ENCODE data around the gene DCAF4L1. TPM values are rescaled to one million over a fixed set of nuclear protein-coding genes. Genes with fewer than 3 reads are reported as not detected.

The DCAF4L1 gene
- polyA plus RNA-seq, 1 donor from 2014 or later = 0.31 TPM

DNA sequence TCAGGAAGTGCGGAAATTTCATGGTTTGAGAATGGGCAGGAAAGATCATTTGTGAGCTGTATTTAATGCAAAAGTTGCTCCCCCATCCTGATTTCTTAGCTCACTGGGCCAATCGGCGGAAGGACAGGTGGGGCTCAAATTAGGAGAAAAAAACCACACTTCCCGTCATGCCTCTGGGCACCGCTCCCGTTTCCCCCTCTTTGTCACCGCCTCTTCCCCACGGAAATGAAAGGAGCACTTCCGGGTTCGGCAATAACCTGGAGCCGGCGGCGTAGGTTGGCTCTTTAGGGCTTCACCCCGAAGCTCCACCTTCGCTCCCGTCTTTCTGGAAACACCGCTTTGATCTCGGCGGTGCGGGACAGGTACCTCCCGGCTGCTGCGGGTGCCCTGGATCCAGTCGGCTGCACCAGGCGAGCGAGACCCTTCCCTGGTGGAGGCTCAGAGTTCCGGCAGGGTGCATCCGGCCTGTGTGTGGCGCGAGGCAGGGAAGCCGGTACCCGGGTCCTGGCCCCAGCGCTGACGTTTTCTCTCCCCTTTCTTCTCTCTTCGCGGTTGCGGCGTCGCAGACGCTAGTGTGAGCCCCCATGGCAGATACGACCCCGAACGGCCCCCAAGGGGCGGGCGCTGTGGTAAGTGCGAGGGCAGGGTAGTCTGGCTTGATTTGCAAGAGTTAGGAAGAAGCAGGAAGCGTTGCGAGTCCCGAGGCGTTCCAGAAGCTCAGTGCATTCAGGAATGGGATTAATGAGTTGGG is 46.5 kb upstream of the DCAF4L1 start, which contains the start of gene TMEM33:
Gene TMEM33 (plus strand): TSS at position 529 of the 751 bp plus-strand sequence. CDS start 56 bp downstream, at position 585.
- H3K4me3 ChIP-seq (ENCODE audit: low read length) = peak within 1 kb of the TSS; percentile 84
- H3F3A ChIP-seq (ENCODE audit: insufficient read depth, low read length, poor library complexity, severe bottlenecking) = peaks cover 3% of the 10 kb centered on the region
- no peak for TF ChIP-seq EZH2 (IDR thresholded peaks at IDR 0.05; ENCODE audit: borderline replicate concordance, insufficient read depth, low read length, poor library complexity, severe bottlenecking)
- TF ChIP-seq, protein P1, sequence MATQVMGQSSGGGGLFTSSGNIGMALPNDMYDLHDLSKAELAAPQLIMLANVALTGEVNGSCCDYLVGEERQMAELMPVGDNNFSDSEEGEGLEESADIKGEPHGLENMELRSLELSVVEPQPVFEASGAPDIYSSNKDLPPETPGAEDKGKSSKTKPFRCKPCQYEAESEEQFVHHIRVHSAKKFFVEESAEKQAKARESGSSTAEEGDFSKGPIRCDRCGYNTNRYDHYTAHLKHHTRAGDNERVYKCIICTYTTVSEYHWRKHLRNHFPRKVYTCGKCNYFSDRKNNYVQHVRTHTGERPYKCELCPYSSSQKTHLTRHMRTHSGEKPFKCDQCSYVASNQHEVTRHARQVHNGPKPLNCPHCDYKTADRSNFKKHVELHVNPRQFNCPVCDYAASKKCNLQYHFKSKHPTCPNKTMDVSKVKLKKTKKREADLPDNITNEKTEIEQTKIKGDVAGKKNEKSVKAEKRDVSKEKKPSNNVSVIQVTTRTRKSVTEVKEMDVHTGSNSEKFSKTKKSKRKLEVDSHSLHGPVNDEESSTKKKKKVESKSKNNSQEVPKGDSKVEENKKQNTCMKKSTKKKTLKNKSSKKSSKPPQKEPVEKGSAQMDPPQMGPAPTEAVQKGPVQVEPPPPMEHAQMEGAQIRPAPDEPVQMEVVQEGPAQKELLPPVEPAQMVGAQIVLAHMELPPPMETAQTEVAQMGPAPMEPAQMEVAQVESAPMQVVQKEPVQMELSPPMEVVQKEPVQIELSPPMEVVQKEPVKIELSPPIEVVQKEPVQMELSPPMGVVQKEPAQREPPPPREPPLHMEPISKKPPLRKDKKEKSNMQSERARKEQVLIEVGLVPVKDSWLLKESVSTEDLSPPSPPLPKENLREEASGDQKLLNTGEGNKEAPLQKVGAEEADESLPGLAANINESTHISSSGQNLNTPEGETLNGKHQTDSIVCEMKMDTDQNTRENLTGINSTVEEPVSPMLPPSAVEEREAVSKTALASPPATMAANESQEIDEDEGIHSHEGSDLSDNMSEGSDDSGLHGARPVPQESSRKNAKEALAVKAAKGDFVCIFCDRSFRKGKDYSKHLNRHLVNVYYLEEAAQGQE (IDR thresholded peaks at IDR 0.05; ENCODE audit: borderline replicate concordance) = peak; percentile 84
- no peak for TF ChIP-seq RAD21 (conservative IDR thresholded peaks at IDR 0.05)
- no peak for TF ChIP-seq MXI1 (conservative IDR thresholded peaks at IDR 0.05; ENCODE audit: poor library complexity, severe bottlenecking)
- TF ChIP-seq EP300 (conservative IDR thresholded peaks at IDR 0.05; ENCODE audit: poor library complexity, severe bottlenecking) = peak; percentile 48
- peak; percentile 83 for TF ChIP-seq TAF1 (IDR thresholded peaks at IDR 0.05; ENCODE audit: low read depth)
- peak; percentile 96 for TF ChIP-seq POLR2AphosphoS5 (IDR thresholded peaks at IDR 0.05)
- TF ChIP-seq, protein P2, sequence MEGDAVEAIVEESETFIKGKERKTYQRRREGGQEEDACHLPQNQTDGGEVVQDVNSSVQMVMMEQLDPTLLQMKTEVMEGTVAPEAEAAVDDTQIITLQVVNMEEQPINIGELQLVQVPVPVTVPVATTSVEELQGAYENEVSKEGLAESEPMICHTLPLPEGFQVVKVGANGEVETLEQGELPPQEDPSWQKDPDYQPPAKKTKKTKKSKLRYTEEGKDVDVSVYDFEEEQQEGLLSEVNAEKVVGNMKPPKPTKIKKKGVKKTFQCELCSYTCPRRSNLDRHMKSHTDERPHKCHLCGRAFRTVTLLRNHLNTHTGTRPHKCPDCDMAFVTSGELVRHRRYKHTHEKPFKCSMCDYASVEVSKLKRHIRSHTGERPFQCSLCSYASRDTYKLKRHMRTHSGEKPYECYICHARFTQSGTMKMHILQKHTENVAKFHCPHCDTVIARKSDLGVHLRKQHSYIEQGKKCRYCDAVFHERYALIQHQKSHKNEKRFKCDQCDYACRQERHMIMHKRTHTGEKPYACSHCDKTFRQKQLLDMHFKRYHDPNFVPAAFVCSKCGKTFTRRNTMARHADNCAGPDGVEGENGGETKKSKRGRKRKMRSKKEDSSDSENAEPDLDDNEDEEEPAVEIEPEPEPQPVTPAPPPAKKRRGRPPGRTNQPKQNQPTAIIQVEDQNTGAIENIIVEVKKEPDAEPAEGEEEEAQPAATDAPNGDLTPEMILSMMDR (IDR thresholded peaks at IDR 0.05; ENCODE audit: poor library complexity, severe bottlenecking) = peak; percentile 51
- TF ChIP-seq SMC3 (conservative IDR thresholded peaks at IDR 0.05; ENCODE audit: poor library complexity) = peak; percentile 36
- H3K9me2 ChIP-seq (ENCODE audit: insufficient read depth, low read length) = no peaks in the 10 kb centered on the region
- H3K36me3 ChIP-seq (ENCODE audit: insufficient read depth, low read length) = no peaks in the 10 kb centered on the region
- peak within 1 kb of the TSS; percentile 93 for H2AFZ ChIP-seq (ENCODE audit: low read depth, low read length)
- no peaks in the 10 kb centered on the region for H4K20me1 ChIP-seq (ENCODE audit: insufficient read depth)
- peaks cover 33% of the 10 kb centered on the region for H3K79me2 ChIP-seq (replicated peaks; ENCODE audit: insufficient read depth, low read length)
- H3K27me3 ChIP-seq (ENCODE audit: insufficient read depth, low read depth, low read length) = no peaks in the 10 kb centered on the region
- H3K9me3 ChIP-seq (ENCODE audit: low read length) = no peaks in the 10 kb centered on the region
- H3K27ac ChIP-seq (ENCODE audit: low read length) = peak within 1 kb of the TSS; percentile 90
- H3K9ac ChIP-seq (ENCODE audit: low read length) = peak within 1 kb of the TSS; percentile 88
- peak within 1 kb of the TSS; percentile 43 for H3K4me2 ChIP-seq (ENCODE audit: low read length)

DNA sequence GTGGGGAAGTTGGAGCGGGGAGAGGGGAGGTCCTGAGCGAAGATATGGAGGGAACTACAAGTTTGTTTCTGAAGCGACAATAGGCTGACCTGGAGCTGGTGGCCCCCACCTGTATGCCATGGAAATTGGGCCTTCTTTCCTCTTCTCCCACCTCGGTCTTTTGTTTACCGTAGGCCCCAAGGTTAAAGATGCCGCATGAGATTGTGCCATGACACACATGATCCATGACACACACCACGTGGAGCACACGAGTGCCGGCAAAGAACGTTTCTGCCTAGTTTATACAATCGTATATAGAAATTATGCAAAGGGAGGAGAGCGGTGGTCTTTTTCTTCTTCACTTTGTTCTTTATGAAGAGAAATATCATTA is 45.9 kb upstream of the DCAF4L1 start:
- Histone ChIP-seq H3K36me3 (ENCODE audit: insufficient read depth, low read length) (no peaks in the 10 kb centered on the region), H3F3A (ENCODE audit: insufficient read depth, low read length, poor library complexity, severe bottlenecking) (peaks cover 3% of the 10 kb centered on the region), H3K9me2 (ENCODE audit: insufficient read depth, low read length) (no peaks in the 10 kb centered on the region), H3K4me2 (ENCODE audit: low read length) (peak overlapping the region; percentile 43), H3K27ac (ENCODE audit: low read length) (peak overlapping the region; percentile 90), H3K9me3 (ENCODE audit: low read length) (no peaks in the 10 kb centered on the region), H4K20me1 (ENCODE audit: insufficient read depth) (no peaks in the 10 kb centered on the region), H3K79me2 (replicated peaks; ENCODE audit: insufficient read depth, low read length) (peaks cover 33% of the 10 kb centered on the region), H3K27me3 (ENCODE audit: insufficient read depth, low read depth, low read length) (no peaks in the 10 kb centered on the region), H3K4me3 (ENCODE audit: low read length) (peak overlapping the region; percentile 84), H2AFZ (ENCODE audit: low read depth, low read length) (peak overlapping the region; percentile 93), H3K9ac (ENCODE audit: low read length) (peak overlapping the region; percentile 88)
- TF ChIP-seq MXI1 (conservative IDR thresholded peaks at IDR 0.05; ENCODE audit: poor library complexity, severe bottlenecking) (peak; percentile 95), EP300 (conservative IDR thresholded peaks at IDR 0.05; ENCODE audit: poor library complexity, severe bottlenecking) (no peak)

Data from neural cell (in vitro differentiated cells).